GM10847 (cell line): Measurements from ENCODE around the gene REL.

Experiments used
- POLR2A ChIP-seq: IDR thresholded peaks from 2 replicates; pipeline ENCODE4 v1.6.1; 2011; ENCODE audit not compliant: insufficient read length; ENCODE audit errors: extremely low read depth

Gene REL

GRCh38 chr2:60886991-60887390 is 5.6 kb downstream of the REL start:
- TF ChIP-seq POLR2A: no peak

- TF ChIP-seq POLR2A: no peak
These were observed 7.5 kb downstream of the REL start for GRCh38 chr2:60888853-60889252.

GRCh38 chr2:60890393-60890707 is 9.0 kb downstream of the REL start:
- TF ChIP-seq POLR2A: no peak

- TF ChIP-seq POLR2A: no peak
These were observed 9.8 kb downstream of the REL start for GRCh38 chr2:60891180-60891579.

- no peak for TF ChIP-seq POLR2A
These were observed 17.2 kb downstream of the REL start for GRCh38 chr2:60898567-60898966.

- no peak for TF ChIP-seq POLR2A
These were observed 18.0 kb downstream of the REL start for GRCh38 chr2:60899230-60899891.

GRCh38 chr2:60899892-60900249 is 18.5 kb downstream of the REL start:
- no peak for TF ChIP-seq POLR2A

- TF ChIP-seq POLR2A: no peak
These were observed 25.0 kb downstream of the REL start for GRCh38 chr2:60906395-60906794.

GRCh38 chr2:60907329-60907728 is 26.0 kb downstream of the REL start:
- TF ChIP-seq POLR2A: no peak

GRCh38 chr2:60925994-60926740 is 44.8 kb downstream of the REL start:
- TF ChIP-seq POLR2A: no peak

GRCh38 chr2:60926741-60927552 is 45.6 kb downstream of the REL start:
- no peak for TF ChIP-seq POLR2A

GRCh38 chr2:60932954-60933353 is 51.6 kb downstream of the REL start:
- no peak for TF ChIP-seq POLR2A

- TF ChIP-seq POLR2A: no peak
These were observed 52.9 kb downstream of the REL start for GRCh38 chr2:60934165-60934722.

GRCh38 chr2:60936757-60937156 is 55.4 kb downstream of the REL start:
- no peak for TF ChIP-seq POLR2A

GRCh38 chr2:60938301-60938700 is 56.9 kb downstream of the REL start:
- TF ChIP-seq POLR2A: no peak

- no peak for TF ChIP-seq POLR2A
These were observed 58.2 kb downstream of the REL start for GRCh38 chr2:60939622-60940021.

- TF ChIP-seq POLR2A: no peak
These were observed 64.0 kb downstream of the REL start for GRCh38 chr2:60945341-60945740.

- TF ChIP-seq POLR2A: no peak
These were observed 65.7 kb downstream of the REL start for GRCh38 chr2:60947056-60947455.
